HG03175 (cell line): ENCODE results near the gene SOBP.
"Not testable (repeated sequence)": the region's sequence is repeated elsewhere in the genome, so short reads cannot be mapped to it uniquely, and the experiment has no call there.

ENCODE experiments used
- ATAC-seq: cut with Tn5 transposase; IDR thresholded peaks from one replicate; pipeline ENCODE4 v1.9.1; 2021; ENCODE audit warnings: mild to moderate bottlenecking, moderate library complexity; ENCODE audit not compliant: unreplicated experiment

The SOBP gene

DNA sequence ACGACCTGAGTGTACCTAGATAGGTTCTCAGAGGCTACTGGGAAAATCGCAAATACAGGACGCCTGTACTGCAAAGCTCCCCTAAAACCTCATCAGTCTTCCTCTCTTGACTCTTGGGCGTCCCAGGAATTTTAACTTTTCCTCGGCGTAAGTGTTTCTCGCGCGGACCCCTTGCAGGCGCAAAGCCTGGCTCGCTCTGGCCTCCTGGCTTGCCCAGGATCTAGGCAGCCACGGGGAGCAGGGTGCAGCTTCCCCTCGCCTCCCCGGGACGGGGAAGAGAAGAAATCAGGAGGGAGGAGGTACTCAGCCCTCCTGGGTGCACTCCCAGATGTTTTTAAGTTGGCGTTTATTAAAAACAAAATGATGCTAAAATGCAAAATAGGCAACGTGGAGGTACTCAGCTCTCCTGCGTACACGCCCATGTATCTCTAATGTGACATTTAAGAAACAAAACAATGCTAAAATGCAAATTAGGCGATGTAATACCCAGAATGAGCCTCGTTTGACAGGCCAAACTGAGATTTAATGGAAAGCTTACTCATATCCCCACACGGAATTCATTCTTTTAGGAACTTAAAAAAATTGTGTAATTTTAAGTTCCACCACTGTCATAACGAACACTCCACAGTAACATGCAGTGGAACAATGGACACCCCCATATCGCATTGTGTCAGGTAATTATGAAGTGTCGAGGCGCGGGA is 1.6 kb upstream of the SOBP start:
- no peak for ATAC-seq

DNA sequence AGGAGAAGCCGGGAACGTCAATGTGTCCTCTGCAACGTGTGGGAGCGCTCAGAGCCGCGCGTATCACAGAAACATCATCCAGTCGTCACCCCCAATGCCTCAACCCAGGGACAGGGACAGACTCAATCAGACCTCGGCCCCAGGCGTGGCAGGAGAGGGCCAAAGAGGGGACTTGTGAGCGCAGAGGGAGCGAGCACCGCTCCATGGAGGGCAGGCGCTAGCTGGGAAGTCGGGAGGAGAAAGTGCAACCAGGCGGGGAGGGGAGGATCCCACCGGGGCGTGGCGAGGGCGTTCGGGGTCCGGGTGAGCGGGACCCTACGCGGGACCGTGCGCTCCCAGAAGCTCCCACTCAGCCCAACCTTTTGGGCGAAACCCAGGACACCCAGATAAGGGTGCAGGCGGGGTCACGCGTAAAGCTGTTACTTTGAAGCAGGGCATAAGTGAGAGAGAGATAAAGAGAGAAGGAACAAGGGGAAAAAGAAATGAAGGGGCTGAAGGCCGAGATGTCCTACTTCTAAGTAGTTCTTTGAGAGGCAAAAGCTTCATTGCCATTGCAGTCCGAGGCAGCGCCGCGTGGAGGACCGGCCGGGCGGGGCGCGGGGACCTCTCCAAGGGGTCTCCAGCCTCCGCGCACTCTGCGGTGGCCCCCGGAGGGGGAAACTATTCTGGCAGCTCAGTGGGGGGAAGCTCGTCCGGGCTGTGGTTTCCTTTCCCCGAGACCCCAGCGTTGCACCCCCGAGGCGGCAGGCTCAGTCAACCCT is 862 bp upstream of the SOBP start:
- ATAC-seq = no peak

DNA sequence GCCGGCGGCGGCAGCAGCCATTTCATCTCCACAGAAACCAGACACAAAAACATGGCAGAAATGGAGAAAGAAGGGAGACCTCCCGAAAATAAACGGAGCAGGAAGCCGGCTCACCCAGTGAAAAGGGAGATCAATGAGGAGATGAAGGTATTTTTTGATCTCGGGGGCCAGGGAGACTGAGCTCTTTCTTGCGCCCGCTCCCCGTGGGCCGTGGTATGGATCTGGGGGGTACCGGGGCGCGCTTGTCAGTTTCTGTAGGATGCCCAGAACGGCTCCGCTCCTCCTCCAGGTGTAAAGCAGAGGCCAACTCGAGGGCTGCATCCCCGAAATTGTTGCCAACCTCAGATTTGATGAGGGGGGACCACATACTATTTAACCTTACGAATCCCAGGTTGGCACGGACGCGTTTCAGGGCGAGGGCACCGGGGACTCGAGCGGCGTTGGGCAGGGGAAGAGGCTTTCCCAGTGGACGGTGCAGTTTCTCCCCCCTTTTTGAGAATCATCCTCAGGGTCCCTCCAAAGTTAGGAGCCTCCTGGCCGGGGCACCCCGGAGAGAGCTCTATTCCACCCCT is 735 bp downstream of the SOBP start:
- ATAC-seq = no peak

DNA sequence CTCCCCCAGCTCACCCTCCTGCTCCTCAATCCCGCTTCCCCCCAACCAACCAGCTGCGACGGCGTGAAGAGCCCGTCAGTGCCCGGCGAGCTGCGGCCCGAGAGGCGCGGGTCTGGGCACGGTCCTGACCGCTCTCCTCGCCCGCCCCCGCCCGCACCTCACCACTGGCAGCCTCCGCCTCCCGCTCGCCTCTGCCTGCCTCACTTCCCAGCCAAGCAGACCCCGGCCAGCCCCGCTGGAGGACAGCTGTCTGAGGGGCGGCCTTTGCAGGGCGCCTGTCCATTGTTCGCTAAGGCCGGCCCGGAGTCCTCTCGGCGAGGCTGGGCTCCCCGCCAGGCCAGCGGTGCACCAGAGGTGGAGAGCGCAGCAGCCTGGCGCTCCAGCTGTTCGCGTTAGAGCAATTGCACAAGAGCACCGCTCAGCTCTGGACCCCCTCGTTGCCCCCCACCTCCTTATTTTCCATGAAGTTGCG is 1.3 kb downstream of the SOBP start:
- ATAC-seq = no peak

DNA sequence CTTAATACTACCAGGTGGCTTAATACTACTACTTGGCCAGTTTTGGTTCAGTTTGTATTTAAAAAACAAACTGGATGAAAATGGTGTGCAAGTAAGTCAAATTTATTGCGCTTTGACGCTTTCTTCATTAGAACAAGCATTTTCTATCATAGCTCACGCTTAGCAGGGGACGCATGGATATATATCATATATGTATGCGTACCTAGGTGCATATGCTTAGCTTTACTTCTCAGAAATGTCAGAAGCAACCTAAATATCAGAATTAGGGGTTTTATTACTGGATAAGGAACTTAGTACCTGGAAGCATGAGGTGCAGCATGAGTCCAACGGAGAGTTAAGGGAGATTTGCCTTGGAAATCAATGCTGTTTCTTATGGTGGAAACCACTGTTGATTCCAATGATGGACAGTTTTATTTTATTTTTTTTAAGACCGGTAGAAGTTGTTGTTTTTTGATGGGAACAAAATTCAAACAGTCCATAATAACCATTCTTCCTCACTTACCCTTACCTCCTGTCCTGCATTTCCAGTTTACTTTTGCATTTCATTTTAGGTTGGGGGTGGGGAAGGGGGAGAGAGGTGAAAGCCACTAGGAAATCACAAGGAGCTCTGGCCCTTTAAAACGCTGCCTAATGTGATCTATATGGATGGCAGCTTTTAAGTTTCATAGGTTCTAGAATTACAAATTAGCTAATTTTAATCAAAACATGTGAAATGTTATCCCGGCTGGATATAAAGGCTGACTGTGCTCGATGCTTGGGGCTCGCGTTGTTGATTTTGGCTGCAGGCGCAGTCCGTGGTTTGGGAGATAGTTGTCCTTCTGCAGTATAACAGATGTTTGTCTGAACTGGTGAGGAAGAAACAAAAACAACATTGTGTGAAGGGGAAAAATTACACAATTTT is 2.1 kb downstream of the SOBP start:
- no peak for ATAC-seq

DNA sequence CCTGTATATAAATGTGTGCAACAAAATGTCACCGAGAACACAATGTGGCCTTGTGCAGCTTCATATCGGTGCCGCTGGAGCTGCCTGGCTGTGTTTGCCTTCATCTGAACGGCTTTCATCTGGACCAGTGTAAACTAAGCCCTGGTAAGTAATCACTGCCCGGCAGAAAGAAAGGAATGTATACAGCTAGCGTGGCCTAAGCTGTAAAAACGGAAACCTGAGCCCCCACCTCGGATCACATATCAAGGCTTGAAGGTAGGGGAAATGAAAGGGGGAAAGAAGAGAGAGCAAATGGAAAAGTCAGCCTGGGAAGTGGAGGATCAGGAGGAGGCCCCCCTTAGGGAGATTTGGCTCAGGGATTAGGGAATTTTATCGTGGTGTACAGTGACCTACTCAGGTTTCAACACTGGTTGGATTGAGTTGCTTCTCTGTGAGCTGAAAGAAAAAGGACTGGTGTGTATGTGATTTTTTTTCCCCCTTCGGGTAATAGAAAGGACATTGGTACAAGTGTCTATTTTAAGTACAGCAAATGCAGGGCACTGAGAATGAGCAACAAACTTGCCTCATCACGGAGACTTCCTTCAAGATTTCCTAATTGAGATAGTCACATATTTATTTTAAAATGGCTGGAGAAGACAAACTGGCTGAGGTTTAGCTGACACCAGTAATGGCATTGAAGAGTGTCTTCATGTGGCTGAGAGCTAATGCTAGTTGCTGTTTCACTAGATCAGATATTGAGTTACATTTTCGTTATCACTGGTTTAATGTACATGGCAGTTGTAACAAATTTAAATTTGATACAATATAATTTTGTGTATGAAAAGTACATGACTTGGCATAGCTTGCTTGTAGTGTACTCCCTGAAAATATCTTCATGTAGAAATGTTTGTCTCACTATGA is 3.5 kb downstream of the SOBP start:
- no peak for ATAC-seq

DNA sequence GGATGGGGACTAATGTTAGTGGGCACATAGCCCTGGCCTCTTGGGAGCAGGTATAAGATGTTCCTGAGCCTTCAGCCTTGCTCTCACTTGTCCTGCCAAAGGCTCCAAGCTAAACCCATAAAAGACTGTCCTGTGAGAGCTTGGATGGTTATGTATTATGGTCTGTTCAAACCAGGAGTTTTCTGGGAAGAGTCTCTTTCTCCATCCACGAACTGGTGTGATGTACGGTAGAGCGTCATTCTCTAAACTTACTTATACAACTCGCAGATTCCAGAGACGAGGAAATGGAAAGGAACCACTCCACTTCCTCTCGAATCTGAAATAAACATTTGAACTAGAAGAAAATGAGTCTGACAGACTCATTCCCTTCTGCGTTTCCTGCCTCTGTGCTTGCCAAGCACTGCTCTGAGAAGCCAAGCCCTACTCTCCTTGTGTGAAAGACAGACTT is 5.3 kb downstream of the SOBP start:
- no peak for ATAC-seq

DNA sequence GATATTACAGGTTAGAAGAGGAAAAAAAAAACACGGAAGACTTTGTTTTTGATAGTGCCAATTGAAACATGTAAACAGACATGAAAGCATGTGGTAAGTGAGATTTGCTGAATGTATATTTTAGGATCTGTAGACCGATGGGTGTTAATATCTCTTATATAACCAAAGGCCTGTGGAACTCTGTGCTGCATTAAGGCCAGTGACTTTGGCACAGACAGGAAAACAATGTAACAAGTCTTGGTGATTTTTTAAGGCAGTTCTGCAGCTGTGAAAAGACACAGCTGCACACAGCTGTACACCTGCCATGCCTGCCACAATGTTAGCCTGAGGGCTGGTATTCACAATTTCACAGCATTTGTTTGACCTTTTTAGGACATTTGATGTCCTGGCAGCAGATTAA is 6.1 kb downstream of the SOBP start:
- no peak for ATAC-seq

DNA sequence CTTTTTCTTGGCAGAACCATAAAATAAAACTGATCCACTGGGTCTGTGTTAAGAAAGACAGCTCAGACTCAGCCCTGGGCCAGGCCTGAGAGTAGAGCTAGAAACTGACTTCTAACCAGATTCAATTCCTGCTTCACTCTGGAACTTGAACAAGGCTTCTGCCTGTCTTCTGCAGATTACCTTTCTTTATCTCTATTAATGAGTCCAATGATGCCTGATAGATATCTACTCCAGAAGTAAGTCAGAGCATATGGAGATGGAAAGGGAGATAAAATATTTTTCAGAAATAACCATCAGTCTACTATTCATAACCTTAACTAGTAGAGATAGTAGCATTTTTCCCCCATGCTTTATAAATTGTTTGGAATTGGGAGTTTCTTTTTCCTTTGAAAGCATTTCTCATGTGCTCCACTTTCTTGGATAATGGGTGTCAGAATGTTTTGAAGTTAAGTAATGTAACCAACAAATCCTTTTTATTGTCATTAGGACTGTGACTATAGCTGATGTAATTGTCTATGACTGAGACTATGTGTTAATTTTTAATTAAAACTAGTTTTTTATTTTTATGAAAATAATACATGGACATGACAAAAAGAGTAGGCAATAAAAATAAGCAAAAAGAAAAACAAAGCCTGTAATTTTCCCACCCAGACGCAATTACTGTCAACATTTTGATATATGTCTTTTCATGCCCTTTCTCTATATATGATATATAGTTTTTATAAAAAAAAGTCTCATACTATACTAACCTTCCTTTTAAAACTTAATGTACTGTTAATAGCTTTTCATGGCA is 7.2 kb downstream of the SOBP start:
- ATAC-seq = no peak

DNA sequence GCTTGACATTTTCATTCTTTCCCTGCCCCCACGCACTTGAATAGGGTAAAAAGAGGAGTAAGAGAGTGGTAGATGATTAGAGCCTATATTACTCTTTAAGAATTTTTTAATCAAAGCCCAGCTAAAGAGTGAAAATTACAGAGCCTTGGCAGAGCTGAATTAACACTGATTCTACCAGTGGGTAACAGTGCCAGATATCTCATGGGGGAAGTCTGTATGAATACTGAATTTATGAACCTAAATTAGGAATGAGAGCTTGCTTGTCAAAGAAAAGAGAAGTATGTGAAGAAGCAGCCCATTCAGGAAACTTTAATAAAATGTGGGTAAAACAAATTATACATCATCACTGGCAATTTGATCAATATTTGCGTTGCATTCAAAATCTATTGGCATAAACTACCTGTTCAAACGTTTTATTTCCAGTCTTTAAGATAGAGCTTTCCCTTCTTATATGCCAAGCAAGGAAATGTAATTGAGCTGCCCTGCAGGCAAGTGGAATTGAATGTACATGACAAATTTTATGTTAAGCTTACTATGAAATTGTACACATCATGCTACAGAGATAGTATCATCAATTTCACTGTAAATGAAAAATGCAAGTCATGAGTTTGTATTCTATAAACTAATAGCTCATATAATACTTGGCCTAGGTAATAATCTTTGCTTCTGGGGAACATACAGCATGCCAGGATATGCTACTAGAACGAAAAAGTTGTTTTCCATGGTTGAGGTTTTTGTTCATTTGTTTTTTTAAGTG is 14.5 kb downstream of the SOBP start:
- no peak for ATAC-seq

DNA sequence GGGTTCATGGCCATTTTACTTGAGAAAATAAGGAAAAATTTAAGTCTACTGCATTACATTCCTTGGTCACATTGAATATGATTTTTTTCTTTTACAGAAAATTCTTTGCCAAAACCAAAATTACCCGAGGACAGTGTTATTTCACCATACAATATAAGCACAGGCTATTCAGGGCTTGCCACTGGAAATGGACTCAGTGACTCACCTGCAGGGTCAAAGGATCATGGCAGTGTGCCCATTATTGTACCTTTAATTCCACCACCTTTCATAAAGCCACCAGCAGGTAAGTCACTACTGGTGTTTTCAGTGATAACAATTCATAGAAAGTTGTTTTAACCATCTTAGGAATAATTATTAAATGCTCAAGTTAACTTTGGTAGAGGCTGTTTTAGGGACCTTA is 16.2 kb downstream of the SOBP start:
- ATAC-seq = no peak

DNA sequence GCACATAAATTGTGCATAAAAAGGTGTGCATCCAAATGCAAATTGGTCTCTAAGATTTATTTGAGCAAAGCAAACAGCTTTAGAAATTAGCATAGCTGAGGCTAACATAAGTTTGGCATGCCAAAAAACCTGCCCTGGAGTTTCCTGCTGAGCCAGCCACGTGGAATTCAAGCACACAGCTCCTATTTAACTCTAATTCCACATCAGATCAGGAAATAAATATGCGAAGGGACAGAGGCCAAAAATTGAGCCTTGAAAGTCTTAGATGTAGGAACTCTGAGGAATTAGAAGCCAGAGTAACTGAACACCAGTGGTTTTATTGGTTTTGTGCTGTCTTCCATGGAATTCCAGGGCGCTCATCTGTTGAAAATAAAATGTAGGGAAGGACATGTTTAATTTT is 19.6 kb downstream of the SOBP start:
- no peak for ATAC-seq

DNA sequence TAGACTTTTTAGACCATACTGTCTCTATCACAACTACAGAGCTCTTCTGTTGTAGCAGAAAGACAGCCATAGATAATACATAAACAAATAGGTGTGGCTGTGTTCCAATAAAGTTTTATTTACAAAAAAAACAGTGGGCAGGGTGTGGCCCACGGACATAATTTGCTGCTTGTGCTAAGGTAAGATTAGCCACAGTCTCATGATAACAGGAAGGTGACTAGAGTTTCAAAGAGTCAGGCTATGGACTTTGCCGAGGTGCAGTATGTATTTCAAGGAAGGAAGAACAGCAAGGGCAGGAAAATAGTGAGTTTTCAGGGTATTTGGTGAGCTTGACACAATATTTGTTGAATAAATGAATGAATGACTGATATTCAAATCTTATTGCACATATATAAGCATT is 20.2 kb downstream of the SOBP start:
- ATAC-seq = no peak

DNA sequence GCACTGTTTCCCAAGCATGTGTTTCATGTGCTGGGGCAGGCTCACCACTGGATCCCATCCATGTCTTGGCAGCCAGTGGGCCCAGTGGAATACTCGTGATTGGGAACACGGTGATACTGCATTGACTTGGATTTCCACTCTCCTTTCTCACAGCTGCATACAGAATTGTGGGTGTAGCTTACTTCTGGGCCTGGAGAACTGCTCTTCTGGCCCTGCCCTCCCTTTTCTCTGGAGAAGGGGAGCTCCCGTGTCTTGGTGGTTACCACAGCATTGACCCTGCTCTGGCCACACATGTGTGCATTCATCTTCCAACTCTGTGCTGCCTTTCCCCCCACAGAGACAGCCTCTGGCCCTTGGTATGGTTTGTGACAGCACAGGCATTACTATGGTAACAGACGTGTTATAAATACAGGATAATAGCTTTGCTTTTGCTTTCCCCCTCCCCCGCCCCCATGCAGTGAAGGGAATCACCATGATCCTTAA is 21.6 kb downstream of the SOBP start:
- ATAC-seq = no peak

DNA sequence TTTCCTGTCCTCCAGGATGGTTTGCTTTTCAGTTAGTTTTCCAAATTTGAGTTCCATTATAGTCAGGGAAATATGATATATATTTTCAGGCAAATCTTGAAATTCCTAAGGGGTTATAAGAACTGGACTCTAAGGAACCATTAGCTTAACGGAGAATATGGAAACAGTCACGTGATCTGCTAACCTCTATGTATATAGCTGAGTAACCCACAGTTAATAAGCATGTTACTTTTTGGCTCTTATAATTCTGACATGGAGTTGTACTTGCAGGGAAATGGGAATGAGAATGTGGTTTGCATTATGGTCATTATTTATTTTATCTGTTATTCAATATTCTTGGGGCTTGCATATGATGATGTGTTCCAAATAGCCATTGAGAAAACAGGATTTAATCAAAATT is 23.3 kb downstream of the SOBP start:
- no peak for ATAC-seq

DNA sequence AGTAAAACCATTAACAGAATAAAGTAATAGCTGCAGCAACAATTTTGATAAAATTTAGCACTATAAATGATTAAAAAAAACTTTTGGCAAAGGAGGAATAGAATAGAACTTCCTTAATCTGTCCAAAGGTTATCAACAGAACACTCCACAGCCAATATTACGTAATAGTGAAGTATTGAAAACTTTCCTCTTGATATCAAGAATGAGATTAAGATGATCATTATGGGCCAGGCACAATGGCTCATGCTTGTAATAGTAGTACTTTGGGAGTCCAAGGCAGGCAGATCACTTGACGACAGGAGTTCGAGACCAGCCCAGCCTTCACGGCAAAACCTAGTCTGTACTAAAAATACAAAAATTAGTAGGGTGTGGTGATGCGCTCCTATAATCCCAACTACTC is 26.0 kb downstream of the SOBP start:
- ATAC-seq = no peak

DNA sequence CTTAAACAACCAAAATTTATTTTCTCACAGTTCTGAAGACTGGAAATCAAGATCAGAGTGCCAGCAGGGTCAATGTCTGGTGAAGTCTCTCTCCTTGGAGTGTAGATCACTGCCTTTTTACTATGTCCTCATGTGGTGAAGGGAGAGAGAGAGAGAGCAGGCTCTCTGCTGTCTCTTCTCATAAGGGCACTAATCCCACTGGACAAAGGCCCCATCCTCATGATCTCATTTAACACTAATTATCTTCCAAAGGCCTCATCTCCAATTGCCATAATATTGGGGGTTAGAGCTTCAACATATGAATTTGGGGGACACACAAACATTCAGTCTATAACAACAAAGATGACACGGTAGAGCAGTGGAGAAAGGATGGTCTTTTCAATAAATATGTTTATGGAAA is 27.4 kb downstream of the SOBP start:
- ATAC-seq = no peak

DNA sequence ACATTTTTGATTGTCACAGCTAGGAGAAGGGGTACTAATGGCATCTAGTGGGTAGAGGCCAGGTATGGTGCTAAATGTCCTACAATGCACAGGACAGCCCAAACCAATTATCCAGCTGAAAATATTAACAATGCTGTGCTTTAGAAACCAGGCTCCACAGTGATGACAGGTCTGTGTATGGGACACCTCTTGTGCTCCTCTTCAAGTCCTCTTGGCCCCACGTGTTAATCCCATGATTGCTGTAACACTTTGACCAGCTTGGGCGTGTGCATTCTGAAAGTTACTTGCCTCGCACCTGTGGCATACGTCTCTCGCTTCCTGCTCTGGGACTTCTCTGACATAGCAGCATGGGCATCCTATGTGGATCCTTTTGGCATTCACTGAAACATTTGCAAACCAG is 29.3 kb downstream of the SOBP start:
- ATAC-seq = not testable (repeated sequence)
